ENCODE results near the gene CIB4. TPM values are rescaled to one million over a fixed set of nuclear protein-coding genes. Genes with fewer than 3 reads are reported as not detected.
A peak's percentile ranks its signal among the peaks of the same experiment; 100 is the strongest.

CIB4 gene
- total and polyA plus RNA-seq, 5 donors, result not detected

DNA sequence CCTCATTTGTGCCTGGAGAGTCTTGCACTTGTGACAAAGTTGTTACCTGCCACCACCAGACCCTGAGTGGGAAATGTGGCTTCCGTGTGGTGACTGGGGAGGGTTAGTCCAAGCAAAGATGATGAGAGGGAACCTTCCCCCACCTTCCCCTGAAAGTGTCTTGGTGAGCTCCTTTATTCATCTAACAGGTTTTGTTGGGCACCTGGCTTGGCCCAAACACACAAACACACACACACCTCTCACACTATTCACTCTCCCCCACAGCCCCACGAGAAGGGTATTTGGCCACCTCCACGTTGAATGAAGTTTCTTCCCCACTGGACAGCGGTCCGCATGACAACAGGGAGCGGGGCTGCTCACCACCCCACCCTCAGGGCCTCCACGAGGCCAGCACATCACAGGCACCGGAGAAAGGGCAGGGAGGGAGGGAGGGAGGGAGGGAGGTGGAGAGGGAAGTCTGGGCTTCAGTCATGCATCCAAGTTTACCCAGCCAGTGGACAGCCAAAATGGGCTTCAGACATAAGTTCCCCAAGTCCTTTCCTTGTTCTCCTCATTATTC is 1.4 kb downstream of the CIB4 start:
- WGBS, result 70% methylated on average over 8 of the region's 8 CpGs
- Histone ChIP-seq H3K4me3 (ENCODE audit: low read length) (no peak overlapping the region), H3K27ac (ENCODE audit: low read length) (no peak overlapping the region), H3K9me3 (ENCODE audit: control insufficient read depth, low read length) (no peaks in the 10 kb centered on the region), H3K4me1 (ENCODE audit: control insufficient read depth, insufficient read depth, low read length) (peaks cover 2% of the 10 kb centered on the region), H3K27me3 (ENCODE audit: control insufficient read depth, insufficient read depth) (no peaks in the 10 kb centered on the region)
- intact Hi-C loops (cut with DNase I), result no loop called here
- DNase-seq, result no peak
- no peak for ATAC-seq

DNA sequence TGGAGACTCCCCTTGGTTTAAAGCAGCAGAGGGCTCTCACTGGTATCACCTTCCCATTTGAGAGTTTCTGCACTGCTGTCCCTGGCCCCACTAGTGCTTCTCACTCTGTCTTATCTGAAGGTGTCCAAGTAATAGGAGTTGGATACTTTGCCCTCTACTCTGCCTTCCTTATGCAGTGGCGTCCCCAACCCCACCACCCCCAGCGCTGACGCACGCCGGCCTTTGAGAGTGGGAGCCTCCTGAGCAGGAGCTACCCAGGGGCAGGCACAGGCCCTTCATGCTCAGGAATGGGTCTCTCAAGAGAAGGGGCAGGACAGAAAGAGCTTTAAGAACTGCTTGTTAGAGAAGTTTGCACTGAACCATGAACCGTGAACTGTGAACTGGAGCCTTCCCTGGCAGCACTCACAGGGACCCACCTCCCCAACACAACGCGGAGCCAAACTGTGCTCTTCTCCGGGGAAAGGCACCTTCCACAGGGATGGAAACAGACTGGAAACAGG is 3.3 kb downstream of the CIB4 start:
- ATAC-seq, result no peak
- intact Hi-C loops (cut with DNase I), result no loop called here
- Histone ChIP-seq H3K4me3 (ENCODE audit: low read length) (no peak overlapping the region), H3K9me3 (ENCODE audit: control insufficient read depth, low read length) (no peaks in the 10 kb centered on the region), H3K27me3 (ENCODE audit: control insufficient read depth, insufficient read depth) (no peaks in the 10 kb centered on the region), H3K27ac (ENCODE audit: low read length) (no peak overlapping the region), H3K4me1 (ENCODE audit: control insufficient read depth, insufficient read depth, low read length) (peaks cover 2% of the 10 kb centered on the region)
- WGBS, result 87% methylated on average over 9 of the region's 9 CpGs
- no peak for DNase-seq

DNA sequence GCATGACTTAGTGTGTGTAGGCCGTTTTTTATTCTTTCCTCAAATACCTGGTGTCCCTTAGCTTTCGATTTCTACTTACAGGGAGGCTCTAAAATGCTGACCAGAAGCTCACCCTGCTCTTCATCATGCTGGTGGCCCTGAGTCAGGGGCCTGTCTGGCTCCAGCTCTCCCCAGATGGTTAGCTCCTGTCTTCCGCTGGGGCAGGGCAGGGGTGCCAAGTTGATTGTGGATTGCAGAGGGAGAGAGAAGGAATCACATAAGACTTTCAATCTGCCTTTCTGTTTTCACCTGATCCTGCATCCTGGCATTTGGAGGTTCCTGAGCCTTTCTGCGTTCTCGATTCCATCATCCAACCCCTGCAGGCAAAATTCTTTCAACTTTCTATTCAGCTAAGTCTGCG is 4.2 kb downstream of the CIB4 start:
- no peak overlapping the region for H3K27ac ChIP-seq (ENCODE audit: low read length)
- WGBS, result 88% methylated on average over 6 of the region's 6 CpGs
- peaks cover 2% of the 10 kb centered on the region for H3K4me1 ChIP-seq (ENCODE audit: control insufficient read depth, insufficient read depth, low read length)
- intact Hi-C loops (cut with DNase I), result no loop called here
- H3K27me3 ChIP-seq (ENCODE audit: control insufficient read depth, insufficient read depth), result no peaks in the 10 kb centered on the region
- ATAC-seq, result no peak
- no peak overlapping the region for H3K4me3 ChIP-seq (ENCODE audit: low read length)
- H3K9me3 ChIP-seq (ENCODE audit: control insufficient read depth, low read length), result no peaks in the 10 kb centered on the region
- DNase-seq, result no peak

DNA sequence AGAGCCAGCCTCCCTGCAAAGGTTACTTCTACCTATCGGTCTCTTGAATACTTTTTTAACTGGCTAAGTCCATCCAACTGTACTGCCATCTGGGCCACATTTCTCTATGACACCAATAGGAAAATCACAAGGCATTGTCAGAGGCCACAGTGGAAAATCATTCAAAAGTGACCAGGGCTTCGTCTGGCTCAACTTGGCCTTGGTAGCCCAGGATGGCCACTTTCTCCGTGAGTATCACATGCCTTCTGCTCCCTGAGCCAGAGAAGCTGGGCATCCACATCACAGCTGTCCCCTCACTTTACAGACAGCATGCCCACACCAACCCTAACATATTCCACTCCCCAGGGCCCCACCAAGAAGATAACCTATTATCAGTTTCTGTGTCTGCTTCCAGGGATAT is 5.8 kb downstream of the CIB4 start:
- intact Hi-C loops (cut with DNase I), result no loop called here
- ATAC-seq, result no peak
- H3K4me1 ChIP-seq (ENCODE audit: control insufficient read depth, insufficient read depth, low read length), result no peaks in the 10 kb centered on the region
- no peak overlapping the region for H3K4me3 ChIP-seq (ENCODE audit: low read length)
- H3K9me3 ChIP-seq (ENCODE audit: control insufficient read depth, low read length), result no peaks in the 10 kb centered on the region
- H3K27ac ChIP-seq (ENCODE audit: low read length), result no peak overlapping the region
- 62% methylated on average over 3 of the region's 3 CpGs for WGBS
- no peaks in the 10 kb centered on the region for H3K27me3 ChIP-seq (ENCODE audit: control insufficient read depth, insufficient read depth)
- DNase-seq, result no peak

DNA sequence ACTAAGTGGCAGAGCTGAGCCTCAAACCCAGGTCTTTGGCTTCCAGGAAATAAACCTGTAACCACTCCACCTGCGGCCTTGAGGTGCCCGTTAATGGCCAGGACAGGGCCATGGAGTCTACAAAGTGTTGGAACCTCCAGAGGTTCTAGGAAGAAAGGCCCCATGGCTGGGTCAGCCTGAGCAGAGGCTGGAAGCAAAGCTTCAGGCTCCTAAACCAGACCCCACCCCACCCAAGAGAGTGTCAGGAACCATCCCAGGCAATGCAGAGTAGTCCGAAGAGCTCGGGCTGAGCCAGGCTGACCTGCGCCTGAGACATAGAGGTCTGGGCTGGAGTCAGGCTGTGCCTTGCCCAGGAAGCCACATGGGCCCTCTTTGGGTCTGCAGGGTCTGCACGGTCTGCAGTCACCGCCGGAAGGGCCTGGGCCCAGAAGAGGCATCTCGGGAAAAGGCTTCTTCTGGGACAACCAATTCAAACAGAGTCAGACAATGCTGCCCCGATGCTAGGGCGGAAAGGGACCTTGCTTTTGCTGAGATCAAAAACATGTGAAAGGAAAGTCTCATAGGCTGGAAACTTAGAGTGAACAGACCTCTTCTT is 6.4 kb downstream of the CIB4 start:
- H3K27ac ChIP-seq (ENCODE audit: low read length), result no peak overlapping the region
- no peaks in the 10 kb centered on the region for H3K4me1 ChIP-seq (ENCODE audit: control insufficient read depth, insufficient read depth, low read length)
- DNase-seq (no peak), ATAC-seq (no peak)
- H3K4me3 ChIP-seq (ENCODE audit: low read length), result no peak overlapping the region
- intact Hi-C loops (cut with DNase I), result no loop called here
- 90% methylated on average over 11 of the region's 11 CpGs for WGBS
- H3K9me3 ChIP-seq (ENCODE audit: control insufficient read depth, low read length), result no peaks in the 10 kb centered on the region
- no peaks in the 10 kb centered on the region for H3K27me3 ChIP-seq (ENCODE audit: control insufficient read depth, insufficient read depth)

DNA sequence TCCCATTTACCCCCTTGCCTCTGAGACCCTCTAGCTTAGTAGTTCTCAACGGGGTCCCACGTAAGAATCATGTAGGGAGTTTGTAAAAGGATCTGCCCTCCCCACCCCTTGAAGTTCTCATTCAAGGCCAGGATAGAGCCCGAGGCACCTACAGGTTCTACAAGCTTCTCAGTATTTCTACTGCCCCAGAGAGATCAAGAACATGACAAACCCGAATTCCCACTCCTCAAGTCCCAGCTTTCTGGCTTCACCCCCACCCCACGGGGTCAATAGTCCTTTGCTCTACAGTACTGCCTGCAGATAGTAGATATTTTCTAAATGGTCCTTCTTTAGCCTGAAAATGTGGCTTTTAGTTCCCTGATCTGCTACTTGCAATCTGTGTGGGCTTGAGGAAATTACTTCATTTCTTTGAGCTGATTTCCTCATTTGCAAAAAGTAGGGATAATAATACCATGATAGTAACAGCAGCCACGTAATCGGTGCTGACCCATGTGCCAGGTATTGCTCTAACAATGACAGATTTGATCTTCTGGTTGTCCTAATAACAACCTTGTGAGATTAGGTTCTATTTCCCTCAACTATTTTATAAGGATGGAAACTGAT is 7.1 kb downstream of the CIB4 start:
- intact Hi-C loops (cut with DNase I), result no loop called here
- H3K9me3 ChIP-seq (ENCODE audit: control insufficient read depth, low read length), result no peaks in the 10 kb centered on the region
- DNase-seq, result no peak
- no peak overlapping the region for H3K4me3 ChIP-seq (ENCODE audit: low read length)
- 74% methylated on average over 7 of the region's 7 CpGs for WGBS
- H3K4me1 ChIP-seq (ENCODE audit: control insufficient read depth, insufficient read depth, low read length), result no peaks in the 10 kb centered on the region
- no peak for ATAC-seq
- H3K27me3 ChIP-seq (ENCODE audit: control insufficient read depth, insufficient read depth), result no peaks in the 10 kb centered on the region
- no peak overlapping the region for H3K27ac ChIP-seq (ENCODE audit: low read length)

DNA sequence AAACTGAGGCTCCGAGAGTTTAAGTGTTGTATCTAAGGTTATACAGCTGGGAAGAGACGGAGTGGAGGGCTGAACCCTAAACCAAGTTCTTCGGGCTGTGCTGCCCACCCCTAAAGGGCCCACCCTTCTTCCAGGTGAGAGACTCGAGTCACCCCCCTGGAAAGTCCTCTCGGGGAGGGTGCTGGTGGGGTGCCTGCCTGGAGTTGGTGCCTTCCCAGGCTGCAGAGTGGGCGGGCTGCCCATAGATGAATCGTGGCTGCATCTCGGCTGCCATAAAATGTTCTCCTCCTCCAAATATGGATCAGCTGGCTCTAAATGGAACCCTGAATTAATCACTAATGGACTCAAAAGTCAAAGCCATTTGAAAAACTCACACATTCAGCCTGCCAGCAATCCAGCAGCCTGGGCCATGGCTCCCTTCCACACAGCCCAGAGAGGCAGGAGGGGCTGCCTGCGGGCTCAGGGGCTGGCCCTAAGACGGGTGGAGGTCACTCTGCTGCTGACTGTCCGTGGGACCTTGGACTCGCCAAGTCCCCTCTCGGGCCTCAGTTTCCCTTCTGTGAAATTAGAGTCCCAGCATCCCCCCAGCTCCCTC is 7.7 kb downstream of the CIB4 start:
- Histone ChIP-seq H3K4me3 (ENCODE audit: low read length) (no peak overlapping the region), H3K9me3 (ENCODE audit: control insufficient read depth, low read length) (no peaks in the 10 kb centered on the region), H3K4me1 (ENCODE audit: control insufficient read depth, insufficient read depth, low read length) (no peaks in the 10 kb centered on the region), H3K27ac (ENCODE audit: low read length) (no peak overlapping the region), H3K27me3 (ENCODE audit: control insufficient read depth, insufficient read depth) (no peaks in the 10 kb centered on the region)
- no peak for ATAC-seq
- intact Hi-C loops (cut with DNase I), result no loop called here
- WGBS, result 76% methylated on average over 13 of the region's 13 CpGs
- no peak for DNase-seq

DNA sequence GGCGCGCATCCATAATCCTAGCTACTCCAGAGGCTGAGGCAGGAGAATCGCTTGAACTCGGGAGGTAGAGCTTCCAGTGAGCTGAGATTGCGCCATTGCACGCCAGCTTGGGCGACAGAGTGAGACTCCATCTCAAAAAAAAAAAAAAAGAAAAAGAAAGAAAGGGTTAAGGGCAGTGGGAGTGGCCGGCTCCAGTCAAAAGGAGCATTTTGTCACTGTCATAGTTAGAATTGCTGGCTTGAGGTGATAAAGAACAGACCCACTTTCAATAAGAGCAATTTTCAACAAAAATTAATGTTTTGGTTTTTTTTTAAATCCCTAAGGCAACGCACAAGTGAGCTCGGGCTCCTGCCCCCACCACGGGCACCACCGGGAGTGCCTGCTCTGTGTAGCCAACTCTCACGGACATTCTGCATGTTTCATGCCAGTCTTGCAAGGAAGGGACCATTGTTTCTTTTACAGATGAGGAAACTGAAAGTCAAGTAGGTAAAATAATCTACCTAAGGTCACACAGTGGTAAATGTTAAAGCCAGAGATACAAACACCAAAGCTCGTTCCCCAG is 8.5 kb downstream of the CIB4 start:
- 80% methylated on average over 14 of the region's 14 CpGs for WGBS
- Histone ChIP-seq H3K27me3 (ENCODE audit: control insufficient read depth, insufficient read depth) (no peaks in the 10 kb centered on the region), H3K9me3 (ENCODE audit: control insufficient read depth, low read length) (no peaks in the 10 kb centered on the region), H3K27ac (ENCODE audit: low read length) (no peak overlapping the region), H3K4me1 (ENCODE audit: control insufficient read depth, insufficient read depth, low read length) (no peaks in the 10 kb centered on the region), H3K4me3 (ENCODE audit: low read length) (no peak overlapping the region)
- no peak for ATAC-seq
- intact Hi-C loops (cut with DNase I), result no loop called here
- DNase-seq, result no peak

DNA sequence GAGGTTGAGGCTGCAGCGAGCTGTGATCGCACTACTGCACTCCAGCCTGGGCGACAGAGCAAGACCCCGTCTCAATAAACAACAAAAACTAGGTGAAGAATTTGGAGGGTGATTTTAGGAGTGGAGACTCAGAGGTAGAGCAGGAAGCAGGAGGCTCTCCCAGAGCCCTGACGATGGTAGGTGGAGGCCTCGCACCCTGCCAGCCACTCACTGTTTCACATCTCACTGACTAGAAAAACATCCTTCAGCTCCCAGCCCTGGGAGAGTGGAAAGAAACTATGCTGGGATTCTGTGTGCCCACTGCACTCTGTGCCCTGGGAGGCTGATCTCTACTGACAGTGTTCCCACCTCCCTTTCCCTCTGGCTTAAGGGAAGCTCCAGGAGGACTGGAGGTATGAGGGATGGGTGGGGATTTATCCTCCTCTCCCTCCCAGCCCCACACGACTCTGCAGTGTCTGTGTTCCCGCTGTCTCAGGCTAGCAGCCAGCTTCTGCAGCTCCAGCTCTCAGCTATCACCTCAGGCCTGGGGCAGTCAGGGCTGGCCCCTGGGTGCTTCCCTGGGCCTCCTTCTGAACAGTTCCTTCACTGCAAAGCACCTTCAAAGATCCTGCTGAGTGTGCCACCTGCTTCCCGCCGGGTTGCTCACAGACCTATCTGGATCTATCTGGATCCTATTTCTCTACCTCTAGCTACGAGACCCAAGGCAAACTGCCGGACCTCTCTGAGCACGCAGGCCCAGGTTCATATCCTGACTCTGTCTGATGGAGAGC is 9.6 kb downstream of the CIB4 start:
- 82% methylated on average over 13 of the region's 13 CpGs for WGBS
- intact Hi-C loops (cut with DNase I), result no loop called here
- no peak for DNase-seq
- Histone ChIP-seq H3K4me1 (ENCODE audit: control insufficient read depth, insufficient read depth, low read length) (no peaks in the 10 kb centered on the region), H3K27me3 (ENCODE audit: control insufficient read depth, insufficient read depth) (no peaks in the 10 kb centered on the region), H3K27ac (ENCODE audit: low read length) (no peak overlapping the region), H3K9me3 (ENCODE audit: control insufficient read depth, low read length) (no peaks in the 10 kb centered on the region), H3K4me3 (ENCODE audit: low read length) (no peak overlapping the region)
- ATAC-seq, result peak in 1 of 2 donors; percentile 28

DNA sequence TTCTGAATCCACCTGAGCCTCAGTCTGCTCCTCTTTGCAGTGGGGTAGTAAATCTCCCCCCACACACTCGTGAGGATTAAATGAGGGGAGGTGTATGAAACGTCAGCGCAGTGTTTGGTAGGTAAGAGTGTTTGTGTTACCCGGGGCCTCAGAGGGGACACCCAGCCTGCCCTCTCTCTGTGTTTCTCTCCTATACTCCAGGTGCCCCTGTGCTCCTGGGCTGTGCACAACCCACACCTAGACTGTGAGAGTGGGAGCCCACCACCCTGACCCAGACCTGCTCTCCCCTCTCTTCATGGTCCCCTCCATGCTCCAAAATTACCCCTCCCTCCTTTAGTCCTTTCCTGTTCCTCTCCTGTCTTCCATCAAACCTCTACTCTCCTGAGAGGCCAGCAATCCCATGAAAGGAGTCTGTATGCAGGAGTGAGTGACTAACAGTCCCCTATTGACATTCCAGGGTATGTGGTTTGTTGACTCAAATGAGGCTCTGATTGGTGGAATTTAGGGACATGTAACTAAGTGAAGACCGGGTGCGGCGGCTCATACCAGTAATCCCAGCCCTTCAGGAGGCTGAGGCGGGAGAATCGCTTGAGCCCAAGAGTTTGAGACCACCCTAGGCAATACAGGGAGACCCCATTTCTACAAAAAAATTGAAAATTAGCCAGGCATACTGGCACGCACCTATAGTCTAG is 10.4 kb downstream of the CIB4 start:
- DNase-seq, result no peak
- Histone ChIP-seq H3K4me1 (ENCODE audit: control insufficient read depth, insufficient read depth, low read length) (no peaks in the 10 kb centered on the region), H3K9me3 (ENCODE audit: control insufficient read depth, low read length) (no peaks in the 10 kb centered on the region), H3K27ac (ENCODE audit: low read length) (no peak overlapping the region), H3K27me3 (ENCODE audit: control insufficient read depth, insufficient read depth) (no peaks in the 10 kb centered on the region), H3K4me3 (ENCODE audit: low read length) (no peak overlapping the region)
- 89% methylated on average over 10 of the region's 10 CpGs for WGBS
- intact Hi-C loops (cut with DNase I), result no loop called here
- no peak for ATAC-seq
